Measurements from ENCODE around the gene AHNAK2.

Gene AHNAK2

GRCh38 chr14:104939666-104940410 is 38.3 kb downstream of the AHNAK2 start:
- DNase-seq (no peak), ATAC-seq (no peak)

DNA sequence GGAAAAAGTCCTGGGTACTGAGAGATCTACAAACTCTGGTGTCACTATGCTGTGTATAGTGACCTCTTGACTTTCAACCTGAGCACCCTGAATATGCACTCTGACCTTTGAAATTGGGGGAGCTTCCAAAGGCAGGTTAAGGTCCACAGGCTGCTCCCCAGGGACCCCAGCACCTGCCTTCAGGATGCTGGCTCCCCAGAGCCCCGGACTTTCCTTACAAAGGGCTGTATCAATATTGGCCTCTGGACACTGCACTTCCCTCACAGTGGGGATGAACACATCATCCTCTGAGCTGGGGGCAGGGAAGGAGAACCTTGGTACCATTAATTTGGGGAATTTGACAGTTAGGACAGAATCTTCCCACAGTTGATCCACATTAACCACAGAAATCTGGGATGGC is 39.2 kb downstream of the AHNAK2 start:
- no peak for ATAC-seq
- no peak for DNase-seq

- DNase-seq: no peak
- ATAC-seq: no peak
Measured at GRCh38 chr14:104938436-104938835, 39.7 kb downstream of the AHNAK2 start.

DNA sequence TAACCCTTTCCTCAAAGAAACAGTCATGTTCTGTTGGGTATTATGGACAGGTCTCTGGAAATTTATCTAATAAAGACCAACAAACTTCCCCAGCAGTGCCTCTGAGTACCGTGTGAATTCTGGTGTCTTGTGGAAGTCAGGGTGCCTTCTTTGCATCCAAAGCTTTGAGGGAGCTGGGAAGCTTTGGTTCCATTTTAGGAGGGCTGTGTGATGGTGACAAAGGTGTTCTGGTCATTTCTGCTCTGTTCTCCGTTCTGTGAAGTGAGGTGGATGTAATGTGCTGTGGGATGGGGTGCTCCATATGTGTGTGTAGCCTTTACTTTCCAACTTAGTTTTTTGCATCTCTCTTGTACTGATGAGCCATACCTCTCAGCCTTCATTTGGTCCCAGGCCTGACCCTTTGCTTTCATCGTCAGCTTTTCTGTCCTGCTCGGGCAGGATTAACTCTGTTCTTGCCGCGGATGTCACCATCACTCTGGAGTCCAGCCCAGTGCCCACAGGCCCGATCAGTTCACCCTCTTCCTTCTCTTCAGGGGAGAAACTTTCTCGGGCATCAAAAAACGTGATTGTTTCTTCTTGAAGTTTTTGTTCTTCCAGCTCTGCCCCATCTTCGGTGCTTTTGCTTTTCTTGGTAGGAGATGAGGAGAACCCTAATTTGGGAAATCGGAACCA is 40.3 kb downstream of the AHNAK2 start:
- no peak for ATAC-seq
- no peak for DNase-seq

DNA sequence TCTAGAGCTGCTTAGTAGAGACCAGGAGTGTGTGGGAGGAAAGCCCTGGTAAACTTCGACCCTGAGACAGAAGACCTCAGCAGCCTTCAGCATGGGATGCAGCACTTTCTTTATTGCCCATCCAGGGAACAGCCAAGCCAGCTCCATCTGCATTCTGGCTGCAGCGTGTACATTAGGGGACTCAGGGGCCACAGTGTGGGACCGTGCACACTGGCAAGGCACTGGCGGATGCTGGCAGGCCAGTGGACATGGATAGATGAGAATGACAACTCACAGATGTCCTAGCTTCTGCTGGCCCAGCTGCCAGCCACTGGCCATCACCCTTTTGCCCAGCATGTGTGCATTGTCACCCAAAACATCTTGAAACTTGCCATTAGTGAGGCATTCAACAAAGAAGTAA is 41.0 kb downstream of the AHNAK2 start:
- no peak for DNase-seq

DNA sequence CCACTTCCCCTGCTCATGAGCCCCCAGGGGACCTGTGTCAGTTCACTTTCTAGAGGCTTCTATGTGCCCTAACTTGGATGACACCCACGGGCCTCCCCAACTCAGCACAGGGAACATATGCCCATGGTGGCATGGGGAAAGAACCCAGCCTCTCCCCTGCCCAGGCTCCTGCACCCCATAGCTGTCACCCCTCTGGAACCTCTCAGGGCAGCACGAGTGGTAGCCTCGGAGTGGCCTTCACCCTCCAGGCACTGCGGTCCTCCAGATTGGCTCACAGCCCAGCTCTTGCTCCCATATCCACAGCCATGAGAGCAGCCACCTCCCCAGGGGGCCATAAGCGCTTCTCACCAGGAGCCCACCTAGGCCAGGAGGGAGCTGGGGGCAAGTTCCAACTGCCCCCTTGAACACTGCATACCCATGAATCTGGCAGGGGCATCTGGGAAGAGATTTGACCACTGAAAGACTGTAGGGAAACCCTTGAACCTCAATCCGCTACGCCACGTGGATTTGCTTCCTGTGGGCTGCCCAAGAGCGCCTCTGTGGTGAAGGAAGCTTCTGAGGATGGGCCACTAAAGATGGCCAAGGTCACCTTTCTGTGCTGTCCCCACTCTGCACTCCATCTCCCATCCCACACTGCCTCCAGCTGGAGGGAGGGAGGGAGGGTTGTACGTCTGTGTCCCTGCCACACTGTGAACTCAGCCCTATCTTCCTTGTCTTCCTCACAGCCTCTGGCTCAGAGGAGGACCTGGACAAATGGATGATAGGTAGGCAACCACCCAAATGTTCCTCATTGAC is 41.6 kb downstream of the AHNAK2 start:
- ATAC-seq: no peak
- no peak for DNase-seq

More for the DNA sequence above, 41.0 kb downstream of the AHNAK2 start:
- no peak for ATAC-seq

- DNase-seq: no peak
- no peak for ATAC-seq
Measured at GRCh38 chr14:104935955-104936354, 42.2 kb downstream of the AHNAK2 start.

GRCh38 chr14:104935026-104935650 is 43.0 kb downstream of the AHNAK2 start:
- DNase-seq (no peak), ATAC-seq (no peak)

DNA sequence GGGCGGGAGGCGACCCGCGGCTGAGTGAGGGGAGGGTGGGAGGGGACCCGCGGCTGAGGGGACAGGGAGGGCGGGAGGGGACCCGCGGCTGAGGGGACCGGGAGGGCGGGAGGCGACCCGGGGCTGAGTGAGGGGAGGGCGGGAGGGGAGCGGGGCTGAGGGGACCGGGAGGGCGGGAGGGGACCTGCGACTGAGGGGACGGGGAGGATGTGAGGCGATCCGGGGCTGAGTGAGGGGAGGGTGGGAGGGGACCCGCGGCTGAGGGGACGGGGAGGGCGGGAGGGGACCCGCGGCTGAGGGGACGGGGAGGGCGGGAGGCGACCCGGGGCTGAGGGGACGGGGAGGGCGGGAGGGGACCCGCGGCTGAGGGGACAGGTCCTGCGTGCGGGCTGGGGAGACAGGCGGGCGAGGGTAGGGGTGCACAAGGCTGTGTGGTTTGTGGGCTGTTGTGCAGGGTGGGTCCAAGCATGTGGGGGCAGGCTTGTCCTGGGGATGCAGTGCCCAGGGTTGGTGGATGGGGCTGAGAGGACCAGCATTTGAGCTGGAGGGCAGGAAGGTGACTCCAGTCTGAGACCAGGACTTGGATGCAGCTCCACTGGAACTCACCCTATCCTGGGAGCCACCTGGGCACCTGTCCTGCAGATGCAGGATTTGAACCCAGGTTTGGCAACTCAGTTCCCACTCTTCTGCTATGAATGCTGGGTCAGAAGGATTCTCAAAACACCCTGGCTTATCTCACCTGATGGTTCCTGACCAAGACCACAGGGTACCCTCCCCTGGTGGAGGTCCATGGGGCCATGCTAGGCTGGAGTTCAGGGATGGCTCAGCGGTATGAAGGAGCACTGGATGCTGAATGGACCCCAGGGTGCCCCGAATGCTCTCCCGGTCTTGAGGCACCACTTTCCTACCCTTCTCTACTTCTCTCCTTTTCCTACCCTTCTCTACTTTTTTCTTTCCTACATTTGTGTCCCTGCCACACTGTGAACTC is 44.1 kb downstream of the AHNAK2 start:
- DNase-seq: no peak
- ATAC-seq: no peak

DNA sequence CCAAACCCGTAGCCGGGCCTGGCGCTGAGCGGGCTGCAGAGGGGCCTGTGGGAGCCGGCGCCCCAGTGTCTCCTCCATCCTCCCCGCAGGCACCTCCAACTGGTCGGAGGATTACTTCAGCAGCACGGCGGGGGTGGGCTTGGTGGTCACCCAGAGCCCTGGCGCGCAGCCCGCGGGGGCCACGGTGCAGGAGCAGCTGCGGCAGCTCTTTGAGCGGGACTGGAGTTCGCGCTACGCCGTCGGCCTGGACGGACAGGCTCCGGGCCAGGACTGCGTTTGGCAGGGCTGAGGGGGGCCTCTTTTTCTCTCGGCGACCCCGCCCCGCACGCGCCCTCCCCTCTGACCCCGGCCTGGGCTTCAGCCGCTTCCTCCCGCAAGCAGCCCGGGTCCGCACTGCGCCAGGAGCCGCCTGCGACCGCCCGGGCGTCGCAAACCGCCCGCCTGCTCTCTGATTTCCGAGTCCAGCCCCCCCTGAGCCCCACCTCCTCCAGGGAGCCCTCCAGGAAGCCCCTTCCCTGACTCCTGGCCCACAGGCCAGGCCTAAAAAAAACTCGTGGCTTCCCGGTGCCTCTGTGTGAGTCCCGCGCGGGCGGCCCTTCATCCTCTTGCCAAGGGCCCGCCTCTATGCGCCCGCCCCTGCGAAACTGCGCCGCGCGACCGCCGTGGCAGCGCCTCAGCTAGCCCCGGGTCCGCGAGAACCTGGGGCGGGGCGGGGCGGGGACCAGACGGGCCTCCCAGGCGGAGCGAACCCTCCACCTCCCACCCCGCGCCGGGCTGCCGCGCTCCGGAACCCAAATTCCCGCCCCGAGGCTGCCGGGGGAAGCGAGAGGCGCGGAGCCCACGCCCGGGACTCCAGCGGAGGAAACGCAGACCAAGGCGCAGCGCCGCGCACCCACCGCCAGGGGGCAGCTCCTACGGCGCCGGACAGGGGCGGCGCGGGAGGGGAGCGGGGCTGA is 45.2 kb downstream of the AHNAK2 start:
- peak; percentile 94 for DNase-seq
- ATAC-seq: peak; percentile 85

- DNase-seq (no peak), ATAC-seq (no peak)
Measured at GRCh38 chr14:104931771-104932675, 46.2 kb downstream of the AHNAK2 start.

- DNase-seq (no peak), ATAC-seq (no peak)
Measured at GRCh38 chr14:104931304-104931770, 46.8 kb downstream of the AHNAK2 start.

GRCh38 chr14:104930526-104931303 is 47.5 kb downstream of the AHNAK2 start:
- DNase-seq (no peak), ATAC-seq (no peak)

- DNase-seq (no peak), ATAC-seq (no peak)
Measured at GRCh38 chr14:104929268-104930230, 48.6 kb downstream of the AHNAK2 start.

DNA sequence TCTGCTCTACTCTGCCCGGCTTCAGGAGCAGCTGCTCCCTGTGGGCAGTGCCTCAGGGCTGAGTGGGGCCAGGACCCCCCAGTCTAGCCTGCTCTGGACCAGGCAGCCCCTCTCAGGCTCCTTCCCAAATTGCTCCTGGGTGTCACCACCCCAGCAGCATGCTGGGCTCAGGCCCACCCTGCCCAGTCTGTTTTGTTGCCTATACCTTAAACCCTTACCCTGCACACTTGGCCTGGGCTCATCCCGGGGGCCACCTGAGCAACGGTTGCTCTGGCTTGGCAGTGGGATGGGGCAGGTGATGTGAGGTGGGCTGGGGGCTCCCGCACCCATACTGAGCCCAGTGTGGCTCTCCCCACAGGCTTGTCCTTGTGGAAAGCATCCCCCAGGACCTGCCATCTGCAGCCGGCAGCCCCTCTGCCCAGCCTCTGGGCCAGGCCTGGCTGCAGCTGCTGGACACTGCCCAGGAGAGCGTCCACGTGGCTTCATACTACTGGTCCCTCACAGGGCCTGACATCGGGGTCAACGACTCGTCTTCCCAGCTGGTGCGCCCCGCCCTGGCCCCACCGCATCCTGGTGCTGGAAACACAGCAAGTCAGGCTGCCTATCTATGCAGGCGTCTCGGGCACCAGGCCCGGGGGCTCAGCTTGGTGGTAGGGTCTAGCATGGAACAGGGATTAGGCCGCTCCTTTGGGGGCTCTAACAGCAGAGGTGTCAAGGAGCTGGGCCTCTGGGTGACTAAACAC is 49.6 kb downstream of the AHNAK2 start:
- DNase-seq (no peak), ATAC-seq (no peak)

- DNase-seq (no peak), ATAC-seq (no peak)
Measured at GRCh38 chr14:104927901-104928300, 50.3 kb downstream of the AHNAK2 start.
